ENCODE measurements around the gene EDNRB. TPM values are rescaled to one million over a fixed set of nuclear protein-coding genes. Genes with fewer than 3 reads are reported as not detected.

Gene EDNRB
- total RNA-seq, 1 donor from 2014 or later: not detected

DNA sequence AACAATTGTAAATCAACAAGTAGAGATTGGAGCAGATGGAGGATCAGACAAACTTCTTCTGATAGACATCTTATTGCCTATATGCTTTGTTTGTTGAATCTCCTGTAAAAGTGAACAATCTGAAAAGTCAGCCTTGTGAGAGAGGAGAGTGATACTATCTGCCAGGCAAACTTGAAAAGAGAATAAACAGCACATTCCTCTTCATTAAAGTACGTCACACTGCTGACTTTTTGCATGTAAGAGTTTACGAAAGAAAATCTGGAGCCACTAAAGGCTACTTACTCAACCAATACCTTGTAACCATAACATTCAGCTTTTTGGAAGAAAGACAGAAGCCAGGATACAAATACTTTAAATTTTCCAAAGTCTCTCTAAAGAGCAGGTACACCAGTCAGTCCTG, 42.5 kb downstream of the EDNRB start:
- Mint-ChIP-seq H3K4me3 (ENCODE audit: unreplicated experiment) (no peak overlapping the region), H3K27me3 (ENCODE audit: unreplicated experiment) (no peaks in the 10 kb centered on the region), H3K9me3 (ENCODE audit: unreplicated experiment) (no peaks in the 10 kb centered on the region), H3K4me1 (ENCODE audit: unreplicated experiment) (no peaks in the 10 kb centered on the region), H3K27ac (ENCODE audit: unreplicated experiment) (no peak overlapping the region), H3K36me3 (ENCODE audit: unreplicated experiment) (no peaks in the 10 kb centered on the region)
- TF ChIP-seq, protein P1, sequence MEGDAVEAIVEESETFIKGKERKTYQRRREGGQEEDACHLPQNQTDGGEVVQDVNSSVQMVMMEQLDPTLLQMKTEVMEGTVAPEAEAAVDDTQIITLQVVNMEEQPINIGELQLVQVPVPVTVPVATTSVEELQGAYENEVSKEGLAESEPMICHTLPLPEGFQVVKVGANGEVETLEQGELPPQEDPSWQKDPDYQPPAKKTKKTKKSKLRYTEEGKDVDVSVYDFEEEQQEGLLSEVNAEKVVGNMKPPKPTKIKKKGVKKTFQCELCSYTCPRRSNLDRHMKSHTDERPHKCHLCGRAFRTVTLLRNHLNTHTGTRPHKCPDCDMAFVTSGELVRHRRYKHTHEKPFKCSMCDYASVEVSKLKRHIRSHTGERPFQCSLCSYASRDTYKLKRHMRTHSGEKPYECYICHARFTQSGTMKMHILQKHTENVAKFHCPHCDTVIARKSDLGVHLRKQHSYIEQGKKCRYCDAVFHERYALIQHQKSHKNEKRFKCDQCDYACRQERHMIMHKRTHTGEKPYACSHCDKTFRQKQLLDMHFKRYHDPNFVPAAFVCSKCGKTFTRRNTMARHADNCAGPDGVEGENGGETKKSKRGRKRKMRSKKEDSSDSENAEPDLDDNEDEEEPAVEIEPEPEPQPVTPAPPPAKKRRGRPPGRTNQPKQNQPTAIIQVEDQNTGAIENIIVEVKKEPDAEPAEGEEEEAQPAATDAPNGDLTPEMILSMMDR (IDR thresholded peaks at IDR 0.05): no peak
- no peak for DNase-seq (ENCODE audit: extremely low spot score, unreplicated experiment)

DNA sequence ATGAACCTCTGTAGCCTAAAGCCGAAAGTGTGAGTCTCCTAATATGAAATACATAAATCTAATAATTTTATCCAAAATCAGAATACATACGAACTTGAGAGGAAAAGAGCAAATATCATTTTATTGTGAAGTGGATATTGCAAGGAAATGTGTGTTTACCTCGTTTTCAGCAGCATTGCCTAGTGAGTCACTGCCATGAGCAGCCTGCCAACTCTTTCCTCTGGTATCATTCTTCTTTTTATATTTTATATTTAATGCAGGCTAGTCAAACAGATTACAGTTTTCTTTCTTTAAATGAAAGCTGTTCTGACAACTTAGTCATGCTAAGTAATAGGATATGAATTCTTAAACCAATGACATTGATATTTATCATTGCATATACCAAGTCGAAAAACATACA, 44.2 kb downstream of the EDNRB start:
- DNase-seq (ENCODE audit: extremely low spot score, unreplicated experiment): no peak
- TF ChIP-seq, protein P1 (IDR thresholded peaks at IDR 0.05): no peak
- H3K36me3 Mint-ChIP-seq (ENCODE audit: unreplicated experiment): no peaks in the 10 kb centered on the region
- no peaks in the 10 kb centered on the region for H3K9me3 Mint-ChIP-seq (ENCODE audit: unreplicated experiment)
- H3K27me3 Mint-ChIP-seq (ENCODE audit: unreplicated experiment): no peaks in the 10 kb centered on the region
- H3K4me3 Mint-ChIP-seq (ENCODE audit: unreplicated experiment): no peak overlapping the region
- no peak overlapping the region for H3K27ac Mint-ChIP-seq (ENCODE audit: unreplicated experiment)
- no peaks in the 10 kb centered on the region for H3K4me1 Mint-ChIP-seq (ENCODE audit: unreplicated experiment)

DNA sequence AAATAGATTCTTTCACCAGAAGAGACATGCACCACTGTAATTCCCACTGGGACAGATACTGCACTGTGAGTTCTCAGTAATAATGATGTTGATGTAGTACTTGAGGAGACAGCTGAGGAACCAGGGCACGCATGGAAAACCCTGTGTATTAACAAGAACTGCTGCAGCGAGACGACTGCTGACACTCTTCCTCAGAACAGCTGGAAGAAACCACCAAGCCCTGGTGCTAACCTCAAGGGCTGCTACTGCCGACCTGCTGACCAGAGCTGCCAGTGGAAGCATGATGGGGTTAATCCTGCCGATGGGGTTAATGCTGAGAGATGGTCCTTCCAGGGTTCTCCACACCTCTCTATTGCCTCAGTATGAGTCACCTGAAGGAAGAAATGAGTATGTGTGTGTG, 45.6 kb downstream of the EDNRB start:
- Mint-ChIP-seq H3K4me3 (ENCODE audit: unreplicated experiment) (no peak overlapping the region), H3K4me1 (ENCODE audit: unreplicated experiment) (no peaks in the 10 kb centered on the region), H3K36me3 (ENCODE audit: unreplicated experiment) (no peaks in the 10 kb centered on the region), H3K9me3 (ENCODE audit: unreplicated experiment) (peaks cover 8% of the 10 kb centered on the region), H3K27me3 (ENCODE audit: unreplicated experiment) (no peaks in the 10 kb centered on the region), H3K27ac (ENCODE audit: unreplicated experiment) (no peak overlapping the region)
- DNase-seq (ENCODE audit: extremely low spot score, unreplicated experiment): no peak
- TF ChIP-seq, protein P1 (IDR thresholded peaks at IDR 0.05): no peak

DNA sequence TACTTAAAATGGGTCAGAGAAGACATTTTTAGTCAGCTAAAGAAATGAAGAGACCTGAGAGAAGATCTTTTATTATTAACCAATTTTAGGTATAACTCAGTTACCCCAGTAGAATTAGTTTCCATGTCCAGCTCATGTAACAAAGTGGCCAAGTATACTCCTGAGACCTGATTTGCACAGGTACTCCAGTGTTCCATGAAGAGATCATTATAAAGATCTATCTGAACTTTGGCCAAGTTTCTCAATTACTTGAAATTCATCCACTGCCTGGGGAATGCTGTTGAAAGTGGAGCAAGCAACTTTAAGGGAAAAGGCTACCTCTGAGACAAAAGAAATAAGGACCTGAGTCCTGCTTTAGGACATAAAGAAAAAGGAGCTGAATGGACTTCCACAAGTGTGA, 47.0 kb downstream of the EDNRB start:
- Mint-ChIP-seq H3K27me3 (ENCODE audit: unreplicated experiment) (no peaks in the 10 kb centered on the region), H3K9me3 (ENCODE audit: unreplicated experiment) (peaks cover 18% of the 10 kb centered on the region)

DNA sequence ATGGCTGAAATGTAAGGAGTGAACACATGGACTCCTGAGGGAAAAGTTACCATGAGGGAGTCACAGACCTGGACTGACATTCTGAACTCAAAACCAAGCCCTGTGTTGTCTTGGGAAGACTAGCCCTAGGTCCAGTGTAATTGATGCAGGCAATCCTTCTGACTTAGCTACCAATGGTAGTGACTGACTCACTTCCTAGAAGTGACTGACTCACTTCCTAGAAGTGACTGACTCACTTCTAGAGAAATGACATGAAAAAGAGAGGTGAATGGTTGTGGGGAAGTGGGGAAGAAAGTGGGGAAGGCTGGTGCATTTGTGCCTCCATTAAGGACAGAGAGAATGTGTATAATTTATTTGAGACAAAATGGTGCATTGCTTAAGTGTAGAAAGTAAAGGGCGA, 49.9 kb downstream of the EDNRB start:
- no peaks in the 10 kb centered on the region for H3K36me3 Mint-ChIP-seq (ENCODE audit: unreplicated experiment)
- no peak overlapping the region for H3K27ac Mint-ChIP-seq (ENCODE audit: unreplicated experiment)
- H3K4me1 Mint-ChIP-seq (ENCODE audit: unreplicated experiment): no peaks in the 10 kb centered on the region
- TF ChIP-seq, protein P1 (IDR thresholded peaks at IDR 0.05): no peak
- no peaks in the 10 kb centered on the region for H3K27me3 Mint-ChIP-seq (ENCODE audit: unreplicated experiment)
- no peak for DNase-seq (ENCODE audit: extremely low spot score, unreplicated experiment)
- peaks cover 18% of the 10 kb centered on the region for H3K9me3 Mint-ChIP-seq (ENCODE audit: unreplicated experiment)
- no peak overlapping the region for H3K4me3 Mint-ChIP-seq (ENCODE audit: unreplicated experiment)

More for the DNA sequence above, 47.0 kb downstream of the EDNRB start:
- TF ChIP-seq, protein P1 (IDR thresholded peaks at IDR 0.05): no peak
- Mint-ChIP-seq H3K4me1 (ENCODE audit: unreplicated experiment) (no peaks in the 10 kb centered on the region), H3K27ac (ENCODE audit: unreplicated experiment) (no peak overlapping the region), H3K4me3 (ENCODE audit: unreplicated experiment) (no peak overlapping the region), H3K36me3 (ENCODE audit: unreplicated experiment) (no peaks in the 10 kb centered on the region)
- DNase-seq (ENCODE audit: extremely low spot score, unreplicated experiment): no peak
